Ramos (cell line): ENCODE data around the gene NPBWR2.
"Not testable (repeated sequence)": the region's sequence is repeated elsewhere in the genome, so short reads cannot be mapped to it uniquely, and the experiment has no call there.

Experiments used
- in situ Hi-C: fragments of 300-500 bp; cut with MboI; formaldehyde crosslinking; loops from one replicate; pipeline ENCODE4 v1.14.3; 2022; ENCODE audit warnings: low sequenced_read_pairs; ENCODE audit not compliant: unreplicated experiment

The NPBWR2 gene

GRCh38 chr20:64090165-64090564 is 17.2 kb downstream of the NPBWR2 start:
- in situ Hi-C loops: no loop called here

- in situ Hi-C loops: not testable (repeated sequence)
These were observed 18.8 kb downstream of the NPBWR2 start for GRCh38 chr20:64088586-64088985.

- in situ Hi-C loops: not testable (repeated sequence)
These were observed 20.0 kb downstream of the NPBWR2 start for GRCh38 chr20:64087226-64087825.

DNA sequence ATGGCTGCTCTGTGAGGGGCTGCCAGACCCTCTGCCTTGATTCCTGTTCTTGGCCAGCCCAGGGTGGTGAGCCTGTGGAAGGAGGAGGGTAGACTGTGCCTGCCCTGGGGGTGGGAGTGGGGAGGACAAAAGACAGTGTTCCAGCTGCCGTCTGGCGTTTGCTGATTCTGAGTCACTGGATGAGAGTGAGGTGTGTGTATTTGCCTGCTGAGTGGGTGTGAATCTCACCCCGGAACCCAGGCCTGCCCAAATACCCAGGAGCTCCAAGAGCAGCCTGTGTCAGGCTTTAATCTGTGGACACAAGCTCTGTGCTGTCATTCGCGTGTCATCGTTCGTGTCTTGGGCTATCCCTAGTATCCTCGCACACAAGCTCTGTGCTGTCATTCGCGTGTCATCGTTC is 20.6 kb downstream of the NPBWR2 start:
- in situ Hi-C loops: no loop called here

- in situ Hi-C loops: no loop called here
These were observed 22.6 kb downstream of the NPBWR2 start for GRCh38 chr20:64084685-64085152.

DNA sequence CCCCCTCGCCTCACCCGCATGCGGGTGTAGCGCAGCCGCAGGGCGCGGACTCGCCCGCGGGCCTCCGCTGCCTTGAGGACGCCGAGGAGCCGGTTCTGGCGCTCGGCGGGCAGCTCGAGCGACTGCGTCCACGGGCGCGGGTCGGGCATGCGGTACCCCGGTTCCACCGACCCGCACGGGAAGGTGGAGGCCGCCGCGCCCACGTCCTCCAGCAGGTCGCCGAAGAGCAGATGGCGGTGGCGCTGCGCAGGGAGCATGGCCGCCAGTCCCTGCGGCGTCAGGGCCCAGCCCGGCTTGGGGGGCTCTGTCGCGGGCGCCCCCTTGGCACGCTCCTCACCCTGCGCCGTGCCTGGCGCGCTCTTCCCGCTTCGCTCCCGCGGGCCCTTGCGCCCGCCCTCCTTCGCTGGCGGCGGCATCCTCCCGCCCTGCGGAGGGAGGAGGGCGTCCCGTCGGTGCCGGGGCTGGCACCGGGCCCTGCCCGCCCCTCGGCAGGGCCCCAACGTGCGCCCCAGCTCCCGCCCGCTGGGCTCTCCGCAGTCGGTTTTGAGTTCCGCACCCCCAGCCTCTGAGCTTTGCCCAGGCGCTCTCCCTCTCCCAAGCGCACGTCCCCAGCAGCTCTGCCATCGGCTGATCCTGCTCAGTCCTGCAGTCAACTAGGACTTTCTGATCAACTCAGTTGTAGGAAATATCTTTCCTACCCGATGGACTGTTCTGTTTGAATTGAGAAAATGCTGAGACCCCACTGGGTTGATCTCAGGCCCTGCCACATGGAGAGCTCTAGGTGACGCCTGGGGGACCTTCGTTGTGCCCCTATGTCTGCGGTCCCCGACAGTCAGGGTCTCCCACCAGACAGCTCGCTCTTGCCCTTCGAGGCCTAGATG is 23.3 kb downstream of the NPBWR2 start, which contains the start of gene LKAAEAR1:
Gene LKAAEAR1, minus strand, starts transcription at position 595 of the 881 bp plus-strand sequence. Its CDS starts 179 bp downstream, at position 416.
- in situ Hi-C loops: no loop called here

DNA sequence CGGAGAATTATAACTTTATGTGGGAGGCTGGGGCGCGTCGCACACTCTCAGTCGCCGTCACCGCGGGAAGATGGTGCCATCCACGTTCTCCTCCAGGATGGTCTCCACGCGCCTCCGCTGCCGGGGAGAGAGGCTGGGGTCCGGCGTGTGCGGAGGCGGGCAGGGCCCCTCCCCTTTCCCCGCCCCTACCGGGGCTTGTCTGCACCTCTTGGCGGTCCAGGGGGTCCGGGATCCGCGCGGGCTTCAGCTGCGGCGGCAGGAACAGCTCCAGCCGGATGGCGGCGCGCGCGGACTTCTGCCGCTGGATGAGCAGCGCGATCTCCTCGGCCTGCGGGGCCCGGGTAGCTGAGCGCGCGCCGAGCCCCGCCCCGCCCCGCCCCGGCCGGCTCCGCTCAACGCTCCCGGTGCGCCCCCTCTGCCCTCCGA is 24.0 kb downstream of the NPBWR2 start:
- in situ Hi-C loops: no loop called here

DNA sequence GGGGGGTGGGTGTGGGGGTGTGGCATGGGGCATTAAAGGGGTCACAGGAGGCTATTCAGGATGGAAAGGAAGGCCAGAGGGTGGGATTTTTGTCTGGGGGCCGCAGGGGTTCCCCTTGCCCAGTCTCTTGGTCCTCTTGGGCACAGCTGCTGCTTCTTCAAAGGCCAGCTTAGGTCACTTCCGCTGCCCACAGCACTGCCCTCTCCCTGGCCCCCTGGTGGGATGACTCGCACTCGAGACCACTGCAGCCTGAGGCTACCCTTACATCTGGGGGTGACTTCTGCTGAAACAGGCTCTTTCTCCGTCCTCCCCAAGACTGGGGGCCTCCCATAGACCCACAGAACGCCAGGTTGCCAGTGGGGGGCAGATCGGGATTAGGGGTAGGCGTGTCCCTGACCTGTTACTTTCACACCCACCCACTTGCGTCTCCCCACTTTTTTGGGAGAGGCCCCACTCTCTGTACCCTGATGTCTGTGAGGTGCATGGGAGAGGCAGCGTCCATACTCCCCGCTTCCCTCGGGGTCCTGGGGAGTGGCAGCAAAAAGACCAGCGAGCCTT is 24.5 kb downstream of the NPBWR2 start:
- in situ Hi-C loops: no loop called here

DNA sequence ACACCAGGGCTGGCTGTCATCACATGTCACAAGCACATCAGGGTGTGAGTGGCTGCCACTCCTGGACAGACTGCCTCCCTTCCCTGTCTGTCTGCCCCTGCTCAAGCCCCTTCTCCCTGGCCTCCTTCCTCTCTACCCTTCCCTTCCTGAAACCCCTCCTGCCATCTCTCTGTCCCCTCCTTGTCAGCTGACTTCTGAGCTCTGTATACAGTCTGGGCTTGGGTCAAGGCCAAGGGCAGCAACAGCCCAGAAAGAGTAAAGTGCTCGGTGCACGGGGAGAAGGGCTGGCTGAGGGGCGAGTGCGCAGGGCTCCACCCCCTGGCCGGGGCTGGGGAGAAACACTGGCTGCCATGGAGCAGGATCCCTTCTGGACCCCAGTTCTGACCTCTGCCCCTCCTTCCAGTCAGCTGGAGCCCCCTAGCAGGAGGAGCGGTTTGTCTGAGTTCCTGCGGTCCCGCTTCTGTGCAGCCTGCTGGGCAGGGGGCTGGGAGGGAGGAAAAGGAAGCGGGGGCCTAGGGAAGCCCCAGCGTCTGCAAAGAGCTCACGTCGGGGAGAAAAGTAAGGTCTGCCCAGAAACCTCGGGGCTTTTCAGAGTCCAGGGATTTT is 25.1 kb downstream of the NPBWR2 start:
- in situ Hi-C loops: no loop called here

DNA sequence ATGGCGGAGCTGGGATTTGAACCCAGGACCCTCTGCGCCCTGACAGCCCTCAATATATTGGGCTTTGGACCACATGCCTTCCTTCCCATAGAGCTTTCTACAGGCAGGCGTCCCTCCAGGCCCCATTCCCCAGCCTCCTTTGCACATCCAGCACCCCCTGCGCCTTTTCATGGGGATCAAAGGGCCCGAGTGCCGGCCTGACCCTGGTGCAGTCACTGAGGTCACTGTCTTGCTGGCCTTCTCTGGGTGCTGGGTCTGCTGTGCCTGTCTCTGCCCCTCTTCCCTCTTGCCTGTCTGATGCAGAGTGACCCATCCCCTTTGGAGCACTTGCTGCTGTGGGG is 25.8 kb downstream of the NPBWR2 start:
- in situ Hi-C loops: no loop called here

- in situ Hi-C loops: no loop called here
These were observed 26.3 kb downstream of the NPBWR2 start for GRCh38 chr20:64080813-64081623.

- in situ Hi-C loops: no loop called here
These were observed 27.2 kb downstream of the NPBWR2 start, which contains the start of gene OPRL1 for GRCh38 chr20:64080013-64080812. Gene OPRL1, plus strand, starts transcription at chr20:64080082. Its CDS starts 12,639 bp downstream, at chr20:64092721.

- in situ Hi-C loops: no loop called here
These were observed 27.9 kb downstream of the NPBWR2 start, which contains the start of gene RGS19 for GRCh38 chr20:64079273-64080012. Gene RGS19, minus strand, starts transcription at chr20:64079518. Its CDS starts 2,632 bp downstream, at chr20:64076886.

DNA sequence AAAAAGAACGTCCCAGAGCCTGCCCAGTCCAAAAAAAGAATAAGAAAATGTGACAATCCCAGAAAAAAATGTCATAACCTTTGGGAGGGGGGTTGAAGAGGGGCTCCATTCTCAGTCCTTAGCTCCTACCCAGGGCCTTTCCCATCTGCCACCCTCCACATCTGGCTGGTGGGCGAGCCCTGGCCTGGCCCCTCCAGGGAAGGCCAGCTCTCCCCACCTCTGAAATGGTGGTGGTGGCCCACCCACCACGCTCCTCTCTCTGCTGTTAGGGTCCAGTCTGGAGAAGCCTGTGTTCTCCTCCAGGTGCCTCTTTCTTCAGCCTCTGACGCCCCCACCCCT is 28.5 kb downstream of the NPBWR2 start:
- in situ Hi-C loops: no loop called here

GRCh38 chr20:64077876-64078551 is 29.4 kb downstream of the NPBWR2 start:
- in situ Hi-C loops: no loop called here

- in situ Hi-C loops: no loop called here
These were observed 29.9 kb downstream of the NPBWR2 start for GRCh38 chr20:64077541-64077875.

- in situ Hi-C loops: no loop called here
These were observed 30.3 kb downstream of the NPBWR2 start for GRCh38 chr20:64077094-64077493.
